ENCODE results near the gene MRPL33.

Gene MRPL33

DNA sequence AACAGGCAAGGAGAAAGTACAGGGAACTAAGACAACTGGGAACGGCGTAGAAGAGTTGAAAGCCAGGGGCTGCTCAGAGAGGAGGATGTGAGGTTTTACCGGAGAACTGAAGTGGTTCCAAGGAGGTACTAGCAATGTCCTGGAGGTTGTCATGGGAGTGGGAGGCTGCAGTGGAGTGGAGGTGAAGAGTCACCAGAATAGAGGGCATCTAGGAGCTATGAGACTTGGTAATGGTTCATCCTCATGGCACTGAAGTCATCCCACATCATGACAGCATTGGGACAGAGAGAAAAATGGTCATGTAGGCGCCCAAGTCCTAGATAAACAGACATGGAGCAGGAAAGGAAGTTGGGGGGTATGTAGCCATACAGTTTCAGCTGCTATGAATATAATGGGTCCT, 26.3 kb downstream of the MRPL33 start:
- H3K23ac ChIP-seq (ENCODE audit: low read length) = no peak overlapping the region
- H2AFZ ChIP-seq (ENCODE audit: insufficient read depth, low read length, poor library complexity) = no peak overlapping the region
- peak overlapping the region; percentile 32 for H2BK5ac ChIP-seq (ENCODE audit: low read depth, low read length, poor library complexity)
- peak overlapping the region; percentile 52 for H2AK5ac ChIP-seq (ENCODE audit: low read length)
- H4K12ac ChIP-seq (ENCODE audit: low read depth, low read length) = no peak overlapping the region
- H3K4me1 ChIP-seq (ENCODE audit: control insufficient read depth in 1 of 2, insufficient read depth in 2 of 2, low read length in 2 of 2) = peaks cover 21 to 37% of the 10 kb centered on the region in 2 experiments
- H2BK120ac ChIP-seq (ENCODE audit: insufficient read depth, low read length, poor library complexity) = peak overlapping the region; percentile 81
- no peaks in the 10 kb centered on the region for H3K36me3 ChIP-seq (ENCODE audit: control insufficient read depth in 1 of 2, insufficient read depth in 2 of 2, low read length in 2 of 2)
- H3K14ac ChIP-seq (ENCODE audit: low read length) = peak overlapping the region; percentile 27
- no peak overlapping the region for H3K18ac ChIP-seq (ENCODE audit: low read length)
- peaks cover 40% of the 10 kb centered on the region for H3K79me1 ChIP-seq (ENCODE audit: low read length)
- H3K27ac ChIP-seq (ENCODE audit: low read depth, low read length) = no peak overlapping the region
- no peak overlapping the region for H4K8ac ChIP-seq (ENCODE audit: low read depth, low read length)
- no peaks in the 10 kb centered on the region for H3K27me3 ChIP-seq (ENCODE audit: insufficient read depth, low read length)
- H3K4me3 ChIP-seq (ENCODE audit: low read depth, low read length) = no peak overlapping the region
- DNase-seq = no peak
- H3K9me3 ChIP-seq (ENCODE audit: insufficient read depth, low read depth, low read length) = no peaks in the 10 kb centered on the region
- peak overlapping the region; percentile 4 for H3K4ac ChIP-seq (ENCODE audit: low read depth, low read length)
- no peak overlapping the region for H3K4me2 ChIP-seq (ENCODE audit: low read length)
- no peak overlapping the region for H3K9ac ChIP-seq (ENCODE audit: low read length)
- peak overlapping the region; percentile 91 for H2BK12ac ChIP-seq (ENCODE audit: low read length)
- no CpG with 5 or more reads among the region's 4 CpGs for WGBS (ENCODE audit: extremely low coverage, insufficient coverage, insufficient read length)
- H4K91ac ChIP-seq (ENCODE audit: low read depth, low read length) = peak overlapping the region; percentile 87
- H3K79me2 ChIP-seq (ENCODE audit: control insufficient read depth, insufficient read depth, low read length, poor library complexity) = peaks cover 7% of the 10 kb centered on the region

DNA sequence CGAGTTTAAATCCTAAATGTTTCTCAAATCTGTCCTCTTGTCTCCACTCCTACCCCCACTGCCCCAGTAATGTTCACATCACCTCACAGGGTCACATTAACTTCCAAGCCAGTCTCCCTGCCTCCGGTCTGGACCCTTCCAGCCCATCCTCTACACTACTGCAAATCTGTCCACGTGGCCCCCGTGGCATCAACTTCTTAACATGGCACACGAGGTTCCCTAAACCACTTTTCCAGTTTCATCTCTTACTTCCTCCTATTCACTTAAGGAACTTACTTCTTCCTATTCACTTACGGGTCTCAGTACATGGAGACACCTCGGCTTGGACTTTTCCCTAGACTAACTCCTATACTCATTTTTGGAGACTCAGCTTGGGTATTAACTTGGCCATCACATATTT, 27.0 kb downstream of the MRPL33 start:
- peak in 1 of 2 donors; percentile 6 for DNase-seq
- Histone ChIP-seq H2AFZ (ENCODE audit: insufficient read depth, low read length, poor library complexity) (peak overlapping the region; percentile 48), H4K8ac (ENCODE audit: low read depth, low read length) (peak overlapping the region; percentile 52), H3K79me1 (ENCODE audit: low read length) (peaks cover 40% of the 10 kb centered on the region), H3K4me1 (ENCODE audit: control insufficient read depth in 1 of 2, insufficient read depth in 2 of 2, low read length in 2 of 2) (peaks cover 21 to 37% of the 10 kb centered on the region in 2 experiments), H3K14ac (ENCODE audit: low read length) (peak overlapping the region; percentile 76), H4K12ac (ENCODE audit: low read depth, low read length) (no peak overlapping the region), H3K9ac (ENCODE audit: low read length) (no peak overlapping the region), H2BK5ac (ENCODE audit: low read depth, low read length, poor library complexity) (peak overlapping the region; percentile 70), H4K91ac (ENCODE audit: low read depth, low read length) (peak overlapping the region; percentile 87), H2BK120ac (ENCODE audit: insufficient read depth, low read length, poor library complexity) (peak overlapping the region; percentile 81), H3K9me3 (ENCODE audit: insufficient read depth, low read depth, low read length) (no peaks in the 10 kb centered on the region), H3K27ac (ENCODE audit: low read depth, low read length) (peak overlapping the region; percentile 64), H3K4me2 (ENCODE audit: low read length) (no peak overlapping the region), H2BK12ac (ENCODE audit: low read length) (peak overlapping the region; percentile 93), H3K4ac (ENCODE audit: low read depth, low read length) (peak overlapping the region; percentile 36), H3K79me2 (ENCODE audit: control insufficient read depth, insufficient read depth, low read length, poor library complexity) (peaks cover 7% of the 10 kb centered on the region), H3K4me3 (ENCODE audit: low read depth, low read length) (no peak overlapping the region), H2AK5ac (ENCODE audit: low read length) (peak overlapping the region; percentile 69), H3K23ac (ENCODE audit: low read length) (no peak overlapping the region), H3K36me3 (ENCODE audit: control insufficient read depth in 1 of 2, insufficient read depth in 2 of 2, low read length in 2 of 2) (no peaks in the 10 kb centered on the region), H3K27me3 (ENCODE audit: insufficient read depth, low read length) (no peaks in the 10 kb centered on the region), H3K18ac (ENCODE audit: low read length) (peak overlapping the region; percentile 81)
- no CpG with 5 or more reads among the region's 7 CpGs for WGBS (ENCODE audit: extremely low coverage, insufficient coverage, insufficient read length)

DNA sequence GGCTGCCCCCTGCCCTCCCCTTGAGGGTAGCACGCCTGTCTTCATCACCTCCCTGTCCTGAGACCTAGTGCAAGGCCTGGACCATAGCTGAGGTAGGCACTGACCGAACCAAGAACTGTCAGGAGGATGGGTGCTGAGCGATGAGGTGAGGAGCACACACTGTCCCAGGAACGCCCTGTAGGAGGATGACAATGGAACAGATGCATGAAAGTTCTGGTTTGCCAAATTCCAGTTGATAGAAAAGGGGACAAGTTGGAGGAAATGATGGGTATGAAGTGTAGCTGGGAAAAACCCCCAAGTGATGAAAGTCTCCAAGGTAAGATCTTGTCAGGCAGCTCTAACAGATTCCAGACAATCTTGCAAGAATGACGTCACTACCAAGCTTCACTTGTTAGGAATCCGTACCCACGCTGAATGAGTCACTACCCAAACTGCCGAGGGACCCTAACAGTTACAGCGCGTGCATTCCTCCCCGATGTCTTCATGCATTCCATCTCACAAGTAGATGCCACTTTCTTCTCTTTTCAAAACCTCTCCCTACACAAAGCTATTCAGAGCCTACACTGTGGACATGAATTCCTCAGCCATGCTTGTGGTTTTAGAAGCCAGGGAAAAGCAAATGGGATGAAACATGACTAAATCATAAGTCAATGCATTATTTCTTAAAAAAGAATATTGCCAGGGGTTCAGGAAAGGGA, 27.6 kb downstream of the MRPL33 start:
- Histone ChIP-seq H2BK12ac (ENCODE audit: low read length) (peak overlapping the region; percentile 93), H3K4me2 (ENCODE audit: low read length) (peak overlapping the region; percentile 45), H4K12ac (ENCODE audit: low read depth, low read length) (no peak overlapping the region), H2BK5ac (ENCODE audit: low read depth, low read length, poor library complexity) (peak overlapping the region; percentile 99), H3K4me3 (ENCODE audit: low read depth, low read length) (no peak overlapping the region), H3K18ac (ENCODE audit: low read length) (peak overlapping the region; percentile 81), H3K27me3 (ENCODE audit: insufficient read depth, low read length) (no peaks in the 10 kb centered on the region), H3K79me2 (ENCODE audit: control insufficient read depth, insufficient read depth, low read length, poor library complexity) (peaks cover 7% of the 10 kb centered on the region), H3K9ac (ENCODE audit: low read length) (no peak overlapping the region), H2AK5ac (ENCODE audit: low read length) (peak overlapping the region; percentile 69), H3K27ac (ENCODE audit: low read depth, low read length) (peak overlapping the region; percentile 98), H3K14ac (ENCODE audit: low read length) (peak overlapping the region; percentile 77), H3K9me3 (ENCODE audit: insufficient read depth, low read depth, low read length) (no peaks in the 10 kb centered on the region), H3K4me1 (ENCODE audit: control insufficient read depth in 1 of 2, insufficient read depth in 2 of 2, low read length in 2 of 2) (peaks cover 21 to 37% of the 10 kb centered on the region in 2 experiments), H3K36me3 (ENCODE audit: control insufficient read depth in 1 of 2, insufficient read depth in 2 of 2, low read length in 2 of 2) (no peaks in the 10 kb centered on the region), H4K8ac (ENCODE audit: low read depth, low read length) (peak overlapping the region; percentile 52), H3K23ac (ENCODE audit: low read length) (no peak overlapping the region), H4K91ac (ENCODE audit: low read depth, low read length) (peak overlapping the region; percentile 85), H2BK120ac (ENCODE audit: insufficient read depth, low read length, poor library complexity) (peak overlapping the region; percentile 96), H3K4ac (ENCODE audit: low read depth, low read length) (peak overlapping the region; percentile 16), H2AFZ (ENCODE audit: insufficient read depth, low read length, poor library complexity) (peak overlapping the region; percentile 48), H3K79me1 (ENCODE audit: low read length) (peaks cover 40% of the 10 kb centered on the region)
- peak; percentile 99 to 100 for DNase-seq
- no CpG with 5 or more reads among the region's 11 CpGs for WGBS (ENCODE audit: extremely low coverage, insufficient coverage, insufficient read length)

DNA sequence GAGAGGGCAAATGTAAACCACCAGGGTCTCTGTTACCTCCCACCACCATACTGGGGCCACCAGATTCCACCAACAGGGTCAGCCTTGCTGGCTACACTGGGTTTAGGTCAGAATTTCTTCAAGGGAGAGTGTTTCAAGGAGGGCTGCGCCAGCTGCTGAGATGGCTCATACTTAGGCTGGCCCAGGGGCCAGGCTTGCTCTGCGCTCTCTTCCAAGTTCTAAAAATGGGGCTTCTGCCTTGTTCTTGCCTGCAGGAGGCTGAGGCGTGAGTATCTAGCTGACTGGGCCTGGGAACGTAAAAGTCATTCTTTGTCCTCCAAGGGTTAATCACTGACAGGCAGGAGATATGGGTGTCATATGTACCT, 28.1 kb downstream of the MRPL33 start:
- H3K27me3 ChIP-seq (ENCODE audit: insufficient read depth, low read length) = no peaks in the 10 kb centered on the region
- H3K79me2 ChIP-seq (ENCODE audit: control insufficient read depth, insufficient read depth, low read length, poor library complexity) = peaks cover 7% of the 10 kb centered on the region
- H3K36me3 ChIP-seq (ENCODE audit: control insufficient read depth in 1 of 2, insufficient read depth in 2 of 2, low read length in 2 of 2) = no peaks in the 10 kb centered on the region
- peak overlapping the region; percentile 86 for H2AK5ac ChIP-seq (ENCODE audit: low read length)
- DNase-seq = no peak
- peak overlapping the region; percentile 45 for H3K4me2 ChIP-seq (ENCODE audit: low read length)
- no peak overlapping the region for H2AFZ ChIP-seq (ENCODE audit: insufficient read depth, low read length, poor library complexity)
- peak overlapping the region; percentile 9 for H2BK12ac ChIP-seq (ENCODE audit: low read length)
- H3K4me3 ChIP-seq (ENCODE audit: low read depth, low read length) = no peak overlapping the region
- peak overlapping the region; percentile 60 for H3K18ac ChIP-seq (ENCODE audit: low read length)
- H4K12ac ChIP-seq (ENCODE audit: low read depth, low read length) = no peak overlapping the region
- H3K14ac ChIP-seq (ENCODE audit: low read length) = peak overlapping the region; percentile 77
- peaks cover 21 to 37% of the 10 kb centered on the region in 2 experiments for H3K4me1 ChIP-seq (ENCODE audit: control insufficient read depth in 1 of 2, insufficient read depth in 2 of 2, low read length in 2 of 2)
- peak overlapping the region; percentile 25 for H3K4ac ChIP-seq (ENCODE audit: low read depth, low read length)
- H4K91ac ChIP-seq (ENCODE audit: low read depth, low read length) = peak overlapping the region; percentile 85
- peak overlapping the region; percentile 98 for H3K27ac ChIP-seq (ENCODE audit: low read depth, low read length)
- peaks cover 40% of the 10 kb centered on the region for H3K79me1 ChIP-seq (ENCODE audit: low read length)
- peak overlapping the region; percentile 96 for H2BK120ac ChIP-seq (ENCODE audit: insufficient read depth, low read length, poor library complexity)
- H4K8ac ChIP-seq (ENCODE audit: low read depth, low read length) = peak overlapping the region; percentile 20
- H3K9me3 ChIP-seq (ENCODE audit: insufficient read depth, low read depth, low read length) = no peaks in the 10 kb centered on the region
- peak overlapping the region; percentile 99 for H2BK5ac ChIP-seq (ENCODE audit: low read depth, low read length, poor library complexity)
- WGBS (ENCODE audit: extremely low coverage, insufficient coverage, insufficient read length) = no CpG with 5 or more reads among the region's 4 CpGs
- peak overlapping the region; percentile 44 for H3K9ac ChIP-seq (ENCODE audit: low read length)
- H3K23ac ChIP-seq (ENCODE audit: low read length) = no peak overlapping the region

All from trophoblast cell (in vitro differentiated cells and primary cell).